Common myeloid progenitor, CD34-positive (primary cell): Measurements from ENCODE around the gene NEK8.
A peak's percentile ranks its signal among the peaks of the same experiment; 100 is the strongest.

Experiments
- CTCF ChIA-PET: fragments of 350-600 bp; sonication (Branson Sonifier 250); formaldehyde crosslinking; loops from one replicate; lab custom pipeline; 2021; ENCODE audit warnings: antibody characterized with exemption; lab: Charles Lee
- POLR2A ChIA-PET: fragments of 350-600 bp; sonication (Branson Sonifier 250); formaldehyde crosslinking; loops from one replicate; lab custom pipeline; 2021; ENCODE audit warnings: antibody characterized with exemption; lab: Charles Lee
- DNase-seq, 3 donors: peaks; one replicate each; pipeline versions ENCODE4 v3.0.0 to v3.0.0-alpha.2; 2013
- H3K27ac ChIP-seq, 2 experiments: 1 replicate in 1 of 2; 2 replicates in 1 of 2; pipeline ENCODE4 v1.7.0; 2013; ENCODE audit warnings: inconsistent platforms in 2 of 2, low read length in 2 of 2, mild to moderate bottlenecking in 2 of 2, low read depth in 1 of 2, moderate library complexity in 1 of 2; ENCODE audit not compliant: severe bottlenecking in 2 of 2, insufficient read depth in 1 of 2, poor library complexity in 1 of 2
- H3K27me3 ChIP-seq, 5 experiments: replicated peaks in 2 of 5; 1 replicate in 3 of 5; 2 replicates in 2 of 5; pipeline versions ENCODE4 v1.6.1 to v1.7.0; 2013; ENCODE audit warnings: low read length in 4 of 5, mild to moderate bottlenecking in 2 of 5, moderate library complexity in 2 of 5, inconsistent platforms in 1 of 5; ENCODE audit not compliant: insufficient read depth in 5 of 5, control insufficient read depth in 4 of 5
- H3K36me3 ChIP-seq, 4 experiments: 1 replicate in 2 of 4; 2 replicates in 2 of 4; pipeline versions ENCODE4 v1.6.1 to v1.7.0; 2013; ENCODE audit warnings: low read length in 3 of 4, control low read depth in 1 of 4, mild to moderate bottlenecking in 1 of 4; ENCODE audit not compliant: control insufficient read depth in 4 of 4, insufficient read depth in 4 of 4
- H3K4me1 ChIP-seq, 4 experiments: 1 replicate in 3 of 4; 2 replicates in 1 of 4; pipeline versions ENCODE4 v1.6.1 to v1.7.1; 2013; ENCODE audit warnings: low read length in 3 of 4, mild to moderate bottlenecking in 3 of 4, control low read depth in 1 of 4, inconsistent platforms in 1 of 4, moderate library complexity in 1 of 4; ENCODE audit not compliant: control insufficient read depth in 4 of 4, insufficient read depth in 4 of 4; ENCODE audit errors: control extremely low read depth in 1 of 4
- H3K4me3 ChIP-seq, 7 experiments: 1 replicate in 4 of 7; 2 replicates in 3 of 7; pipeline versions ENCODE4 v1.5.1 to v1.7.0; 2013; ENCODE audit warnings: mild to moderate bottlenecking in 7 of 7, low read length in 6 of 7, moderate library complexity in 6 of 7, inconsistent platforms in 2 of 7, low read depth in 2 of 7, control low read depth in 1 of 7; ENCODE audit not compliant: insufficient read depth in 4 of 7, control insufficient read depth in 1 of 7; ENCODE audit errors: extremely low read depth in 1 of 7
- H3K9me3 ChIP-seq, 5 experiments: 1 replicate in 4 of 5; 2 replicates in 1 of 5; pipeline versions ENCODE4 v1.6.1 to v1.7.1; 2013; ENCODE audit warnings: low read length in 4 of 5, mild to moderate bottlenecking in 2 of 5, inconsistent platforms in 1 of 5, low read depth in 1 of 5, moderate library complexity in 1 of 5; ENCODE audit not compliant: control insufficient read depth in 4 of 5, insufficient read depth in 2 of 5; ENCODE audit errors: control extremely low read depth in 1 of 5
- WGBS: methylation state at CpG from one replicate; pipeline ENCODE4 v1.1.5; 2013; ENCODE audit not compliant: insufficient coverage; 5-methylcytosine and 5-hydroxymethylcytosine counted together

Gene NEK8

GRCh38 chr17:28707339-28707720, 21.3 kb upstream of the NEK8 start:
- Histone ChIP-seq H3K27me3 (no peaks in the 10 kb centered on the region), H3K4me1 (peaks cover 0 to 20% (median 17%) of the 10 kb centered on the region in 4 experiments), H3K27ac (no peak overlapping the region), H3K36me3 (peaks cover 7 to 30% (median 19%) of the 10 kb centered on the region in 4 experiments), H3K9me3 (no peaks in the 10 kb centered on the region), H3K4me3 (no peak overlapping the region)
- ChIA-PET POLR2A (no interaction called here), CTCF (interaction anchor here (0.9 to 1.6 kb wide), 2 partner anchors 32 to 45 kb away, joined by 3 read pairs; partner anchors contain the start of genes SDF2 and SUPT6H)
- WGBS = 89% methylated on average over 1 of the region's 2 CpGs
- no peak for DNase-seq

DNA sequence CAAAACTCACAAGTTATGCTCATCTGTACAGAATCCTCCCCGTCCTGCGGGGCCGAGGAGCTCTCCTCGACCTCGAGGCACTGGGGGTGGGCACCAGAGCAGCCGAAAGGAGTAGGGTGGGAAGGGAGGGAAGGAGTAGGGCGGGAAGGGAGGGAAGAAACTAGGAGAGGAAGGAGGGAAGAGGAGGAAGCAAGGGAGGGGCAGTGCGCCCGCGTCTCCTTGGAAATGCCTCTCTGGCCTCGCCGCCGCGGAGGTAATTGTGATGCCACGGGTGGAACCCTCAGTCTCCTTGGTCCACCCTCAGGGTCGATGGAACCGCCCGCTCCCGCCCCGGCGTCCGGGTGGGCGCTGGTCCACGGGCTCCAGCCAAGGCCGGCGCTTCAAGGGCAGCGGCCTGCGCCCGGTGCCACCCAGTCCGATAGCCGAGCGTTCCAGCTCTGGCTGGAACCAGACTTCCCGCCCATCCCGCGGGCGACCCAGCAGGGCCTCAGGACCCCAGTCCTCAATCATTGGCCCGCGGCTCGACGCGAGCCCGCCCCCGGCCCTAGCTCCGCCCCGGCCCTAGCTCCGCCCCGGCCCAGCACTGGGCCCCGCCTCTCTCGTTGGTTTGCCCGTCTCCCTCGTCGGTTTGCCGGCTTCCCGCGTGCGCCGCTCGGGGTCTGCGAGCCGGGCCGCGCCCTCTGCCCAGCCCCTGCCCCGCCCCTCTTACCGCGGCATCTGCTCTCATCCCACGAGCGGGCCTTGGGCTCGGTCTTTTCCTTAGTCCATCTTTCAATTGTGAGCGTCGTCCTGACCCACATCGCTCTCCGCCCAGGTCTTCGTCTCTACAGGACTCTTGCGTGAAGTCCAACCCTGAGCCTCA, 17.5 kb upstream of the NEK8 start:
- Histone ChIP-seq H3K36me3 (peaks cover 2 to 27% (median 24%) of the 10 kb centered on the region in 4 experiments), H3K4me3 (peak overlapping the region; percentile 51 to 83 (median 72))

GRCh38 chr17:28711723-28712031, 16.9 kb upstream of the NEK8 start, which contains the start of gene PROCA1:
Gene PROCA1, minus strand, starts transcription at chr17:28711888. Its CDS starts 228 bp downstream, at chr17:28711660.
- POLR2A ChIA-PET = interaction anchor here (0.9 to 2.0 kb wide), 5 partner anchors 8 to 71 kb away, joined by 3 to 12 read pairs (median 3); partner anchors contain the start of genes RPL23A, SDF2 and SUPT6H
- WGBS = 0% methylated on average over 19 of the region's 20 CpGs

More for the DNA sequence above, 17.5 kb upstream of the NEK8 start:
- Histone ChIP-seq H3K4me1 (peaks cover 0 to 29% (median 23%) of the 10 kb centered on the region in 4 experiments), H3K9me3 (no peaks in the 10 kb centered on the region), H3K27ac (peak overlapping the region in 1 of 2 experiments; percentile 85), H3K27me3 (no peaks in the 10 kb centered on the region)
- ChIA-PET CTCF (interaction anchor here (1.6 to 3.0 kb wide), 7 partner anchors 10 to 191 kb away, joined by 5 to 12 read pairs (median 7); no protein-coding TSS in a partner anchor), POLR2A (interaction anchor here (0.6 to 2.0 kb wide), 6 partner anchors 8 to 70 kb away, joined by 3 to 12 read pairs (median 3); partner anchors contain the start of genes RPL23A, SDF2 and SUPT6H)
- DNase-seq = peak; percentile 77 to 90 (median 87)
- WGBS = 0% methylated on average over 63 of the region's 74 CpGs

DNA sequence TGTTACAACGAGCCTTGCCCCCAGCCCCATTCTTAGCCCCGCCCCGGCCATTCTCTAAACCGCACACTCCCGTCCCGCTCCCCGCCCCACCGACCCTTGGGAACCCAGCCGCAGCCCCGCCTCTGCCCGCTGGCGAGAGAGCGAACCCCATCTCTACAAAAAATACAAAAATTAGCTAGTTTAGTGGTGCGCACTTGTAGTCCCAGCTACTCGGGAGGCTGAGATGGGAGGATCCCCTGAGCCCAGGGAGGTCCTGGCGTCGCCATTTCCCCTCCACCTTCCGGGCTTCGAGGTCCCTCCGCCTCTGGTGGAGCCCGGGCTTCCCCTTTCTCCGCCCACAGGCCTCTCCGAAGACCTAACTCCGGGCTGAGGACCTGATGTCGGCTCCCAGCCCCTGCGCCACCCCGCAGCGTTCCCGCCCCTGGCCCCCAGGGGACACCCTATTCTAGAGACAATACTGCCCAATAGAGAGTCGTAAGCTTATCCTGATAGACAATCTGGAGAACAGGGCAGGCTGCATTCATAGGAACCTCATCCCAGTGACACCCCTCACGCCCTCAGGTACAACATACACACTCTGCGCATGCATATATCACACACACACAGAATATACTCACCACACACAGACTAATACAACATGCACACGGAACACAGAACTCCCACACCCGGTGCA, 16.4 kb upstream of the NEK8 start:
- ChIA-PET POLR2A (interaction anchor here (0.6 to 2.0 kb wide), 4 partner anchors 8 to 71 kb away, joined by 3 to 12 read pairs (median 4); partner anchors contain the start of genes RPL23A, SDF2 and SUPT6H), CTCF (interaction anchor here (1.6 to 3.0 kb wide), 6 partner anchors 9 to 190 kb away, joined by 5 to 12 read pairs (median 8); no protein-coding TSS in a partner anchor)
- Histone ChIP-seq H3K27me3 (no peaks in the 10 kb centered on the region), H3K4me3 (peak overlapping the region; percentile 51 to 83 (median 72)), H3K27ac (peak overlapping the region in 1 of 2 experiments; percentile 85), H3K4me1 (peaks cover 0 to 37% (median 33%) of the 10 kb centered on the region in 4 experiments), H3K9me3 (no peaks in the 10 kb centered on the region), H3K36me3 (peaks cover 0 to 25% (median 24%) of the 10 kb centered on the region in 4 experiments)
- DNase-seq = peak; percentile 86 to 92 (median 92)
- 15% methylated on average over 25 of the region's 34 CpGs for WGBS

More at GRCh38 chr17:28711723-28712031, 16.9 kb upstream of the NEK8 start, which contains the start of gene PROCA1:
- Histone ChIP-seq H3K36me3 (peaks cover 2 to 27% (median 24%) of the 10 kb centered on the region in 4 experiments), H3K27ac (peak within 1 kb of the TSS in 1 of 2 experiments; percentile 85), H3K4me1 (peaks cover 0 to 32% (median 29%) of the 10 kb centered on the region in 4 experiments), H3K4me3 (peak within 1 kb of the TSS; percentile 51 to 83 (median 72)), H3K9me3 (no peaks in the 10 kb centered on the region), H3K27me3 (no peaks in the 10 kb centered on the region)
- peak; percentile 49 to 81 (median 74) for DNase-seq
- CTCF ChIA-PET = interaction anchor here (1.6 to 3.0 kb wide), 6 partner anchors 10 to 190 kb away, joined by 5 to 12 read pairs (median 8); no protein-coding TSS in a partner anchor

DNA sequence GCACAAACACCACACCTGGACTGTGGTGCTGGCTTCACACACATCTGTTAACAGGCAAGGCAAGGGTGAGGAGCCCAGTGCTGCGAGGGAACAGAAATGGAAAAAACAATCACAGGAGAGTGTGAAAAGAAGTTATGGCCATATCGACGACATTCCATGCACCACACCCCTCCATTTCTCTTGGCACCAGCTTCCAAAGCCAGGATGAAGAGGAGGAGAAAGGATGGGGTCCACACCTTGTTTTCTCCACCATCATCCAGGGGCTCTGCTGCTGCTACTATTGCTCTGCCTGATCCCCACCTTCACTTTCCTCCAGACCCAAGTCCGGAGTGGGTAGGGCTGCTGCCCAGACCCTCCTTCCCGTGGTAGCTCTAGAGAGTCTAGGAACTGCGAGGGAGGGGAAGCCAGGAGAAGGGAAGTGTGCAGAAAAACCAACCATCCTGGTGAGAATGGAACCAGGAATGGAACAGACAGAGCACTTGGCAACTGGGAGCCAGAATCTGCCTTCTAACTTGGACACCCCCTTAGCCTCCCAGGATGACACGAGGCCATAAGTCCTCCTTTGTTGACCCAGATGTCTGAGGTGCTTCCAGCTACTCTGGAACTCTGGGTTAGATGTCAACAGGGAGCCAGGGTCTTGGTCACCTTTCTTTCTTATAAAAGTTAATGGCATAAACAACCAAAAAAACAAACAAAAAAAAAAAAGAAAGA, 15.7 kb upstream of the NEK8 start:
- DNase-seq = no peak
- ChIA-PET POLR2A (interaction anchor here (0.6 to 0.9 kb wide), 2 partner anchors 51 to 52 kb away, joined by 3 to 5 read pairs; partner anchors contain the start of genes SDF2 and SUPT6H), CTCF (interaction anchor here (1.6 to 3.0 kb wide), 5 partner anchors 9 to 37 kb away, joined by 6 to 12 read pairs (median 9); no protein-coding TSS in a partner anchor)
- no peak overlapping the region for H3K27ac ChIP-seq
- peaks cover 0 to 24% (median 23%) of the 10 kb centered on the region in 4 experiments for H3K36me3 ChIP-seq
- H3K4me3 ChIP-seq = peak overlapping the region in 3 of 7 experiments; percentile 72 to 81 (median 77)
- 92% methylated on average over 5 of the region's 7 CpGs for WGBS
- H3K4me1 ChIP-seq = peaks cover 0 to 38% (median 36%) of the 10 kb centered on the region in 4 experiments
- H3K9me3 ChIP-seq = no peaks in the 10 kb centered on the region
- no peaks in the 10 kb centered on the region for H3K27me3 ChIP-seq

DNA sequence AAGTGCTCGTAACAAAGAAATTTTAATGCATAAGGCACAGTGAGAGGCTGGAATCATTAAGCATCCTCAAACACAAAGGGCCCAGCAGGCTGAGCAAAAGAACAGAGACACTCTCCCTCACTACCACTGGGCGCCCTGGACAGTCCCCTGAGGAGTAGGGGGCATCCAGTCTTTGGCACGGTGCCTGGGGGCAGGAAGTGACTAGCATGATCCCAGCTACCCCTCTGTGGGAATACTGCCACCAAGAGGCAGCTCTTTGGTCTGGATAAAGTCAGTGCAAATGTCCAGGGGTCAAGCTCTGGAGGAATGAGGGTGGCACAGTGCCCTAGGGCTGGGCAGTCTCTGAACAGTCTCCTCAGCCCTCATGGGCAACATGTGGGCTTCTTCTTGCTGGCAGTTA, 14.3 kb upstream of the NEK8 start:
- Histone ChIP-seq H3K27me3 (no peaks in the 10 kb centered on the region), H3K4me1 (peaks cover 5 to 52% (median 50%) of the 10 kb centered on the region in 4 experiments), H3K27ac (no peak overlapping the region), H3K9me3 (no peaks in the 10 kb centered on the region), H3K36me3 (peaks cover 0 to 24% (median 23%) of the 10 kb centered on the region in 4 experiments), H3K4me3 (no peak overlapping the region)
- no peak for DNase-seq
- CTCF ChIA-PET = no interaction called here
- POLR2A ChIA-PET = no interaction called here
- WGBS = 94% methylated on average over 2 of the region's 3 CpGs
